Activated CD8-positive, alpha-beta memory T cell treated with anti-CD3 and anti-CD28 coated beads, Interleukin-2, amount 50 U/mL, for 24 hours (primary cell): Measurements from ENCODE around the gene CCDC85C.

Experiments used
- DNase-seq: peaks from one replicate; pipeline ENCODE4 v3.0.0-alpha.2; 2020; ENCODE audit errors: extremely low read depth

The CCDC85C gene

DNA sequence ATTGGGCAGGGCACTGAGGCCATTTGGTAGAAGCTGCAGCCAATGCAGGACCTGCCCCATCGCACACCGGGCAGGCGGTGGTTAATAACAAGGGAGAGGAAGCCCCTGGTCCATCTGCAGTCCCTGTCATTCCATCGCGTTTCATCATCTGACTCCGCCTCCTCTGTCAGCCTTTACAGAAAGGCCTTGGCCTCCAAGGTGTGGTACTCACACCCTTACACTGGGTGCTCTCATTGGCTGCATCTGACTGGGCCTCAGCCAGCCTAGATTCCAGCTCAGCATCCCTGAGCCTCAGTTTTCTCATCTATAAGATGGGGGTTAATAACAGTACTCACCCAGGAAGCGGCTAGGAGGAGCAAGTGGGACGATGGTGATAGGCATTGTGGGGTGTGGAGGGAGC lies 26.2 kb upstream of the CCDC85C start:
- DNase-seq: no peak

DNA sequence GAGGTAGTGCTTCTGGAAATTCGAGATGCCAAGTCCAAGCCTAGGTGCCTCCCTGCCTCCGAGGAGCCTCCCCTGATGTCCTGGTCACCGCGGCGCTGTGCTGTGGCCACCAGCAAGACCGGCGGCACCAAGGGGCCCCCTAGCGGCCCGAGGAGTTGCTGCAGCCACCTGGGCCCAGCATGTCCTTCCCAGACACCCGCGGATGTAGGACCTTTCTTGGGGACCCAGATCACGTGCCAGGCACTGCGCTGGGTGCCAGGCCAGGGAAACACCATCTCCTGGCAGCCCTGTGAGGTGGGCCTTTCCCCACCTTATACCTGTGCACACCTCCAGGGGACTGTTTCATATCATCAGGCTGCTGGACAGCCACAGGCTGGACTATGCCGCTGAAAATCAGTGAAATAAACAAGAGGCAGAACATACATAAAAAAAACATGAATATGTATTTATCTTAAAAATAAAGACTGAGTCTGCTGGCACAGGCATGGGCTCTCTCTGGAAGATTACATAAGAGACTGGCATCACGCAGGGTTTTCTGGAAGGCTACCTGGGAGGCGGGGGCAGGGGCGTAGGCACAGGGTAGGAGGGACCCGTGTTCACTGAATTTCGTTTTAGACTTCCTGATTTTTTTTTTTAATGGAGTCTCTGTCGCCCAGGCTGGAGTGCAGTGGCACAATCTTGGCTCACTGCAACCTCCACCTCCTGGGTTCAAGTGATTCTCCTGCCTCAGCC lies 25.0 kb upstream of the CCDC85C start:
- no peak for DNase-seq

DNA sequence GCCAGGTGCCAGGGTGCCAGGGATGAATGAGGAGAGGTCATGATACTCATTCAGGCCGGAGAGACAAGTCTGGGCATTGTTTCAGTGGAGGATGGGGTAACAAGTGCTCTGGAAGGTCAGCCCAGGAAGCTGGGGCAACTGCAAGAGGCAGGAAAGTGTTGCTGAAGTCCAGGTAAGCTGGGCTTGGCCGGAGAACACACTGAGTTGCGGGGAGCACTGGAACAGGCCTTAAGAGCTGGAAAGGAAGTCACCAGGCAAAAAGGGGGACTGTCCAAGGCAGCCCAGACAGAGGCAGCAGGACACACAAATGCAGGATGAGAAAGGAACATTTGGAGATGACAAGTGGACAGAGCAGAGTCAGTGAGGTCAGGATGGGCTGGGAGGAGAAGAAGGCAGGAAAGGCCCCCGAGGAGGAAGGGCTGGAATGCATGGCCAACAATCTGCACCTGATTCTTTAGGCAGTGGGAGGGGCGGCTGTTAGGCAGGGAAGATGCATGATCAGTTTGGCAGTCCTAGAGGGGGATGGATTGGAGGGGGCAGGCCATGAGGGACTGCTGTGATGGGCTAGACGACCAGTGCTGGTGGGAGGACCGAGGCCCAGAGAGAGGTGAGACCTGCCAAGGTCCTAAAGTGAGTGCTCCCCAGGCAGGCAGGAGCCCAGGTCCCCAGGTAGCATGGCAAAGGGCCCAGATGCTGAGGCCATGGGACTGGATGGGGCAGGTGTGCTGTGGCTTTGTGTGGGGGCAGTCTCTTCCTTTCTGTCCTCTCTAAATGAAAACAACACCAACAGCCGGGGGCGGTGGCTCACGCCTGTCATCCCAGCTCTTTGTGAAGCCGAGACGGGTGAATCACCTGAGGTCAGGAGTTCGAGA lies 23.7 kb upstream of the CCDC85C start:
- DNase-seq: no peak

DNA sequence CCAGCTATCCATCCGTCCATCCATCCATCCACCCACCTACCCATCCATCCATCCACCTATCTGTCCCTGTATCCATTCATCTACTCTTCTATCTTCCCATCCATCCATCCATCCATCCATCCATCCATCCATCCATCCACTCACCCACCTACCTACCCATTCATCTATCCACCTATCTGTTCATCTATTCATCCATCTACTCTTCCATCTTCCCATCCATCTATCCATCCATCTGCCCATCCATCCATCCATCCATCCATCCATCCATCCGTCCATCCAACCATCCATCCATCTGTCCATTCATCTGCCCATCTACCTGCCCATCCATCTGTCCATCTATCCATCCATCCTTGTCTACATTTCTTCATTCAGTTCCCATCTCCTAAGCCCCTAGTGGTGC lies 23.1 kb upstream of the CCDC85C start:
- no peak for DNase-seq

DNA sequence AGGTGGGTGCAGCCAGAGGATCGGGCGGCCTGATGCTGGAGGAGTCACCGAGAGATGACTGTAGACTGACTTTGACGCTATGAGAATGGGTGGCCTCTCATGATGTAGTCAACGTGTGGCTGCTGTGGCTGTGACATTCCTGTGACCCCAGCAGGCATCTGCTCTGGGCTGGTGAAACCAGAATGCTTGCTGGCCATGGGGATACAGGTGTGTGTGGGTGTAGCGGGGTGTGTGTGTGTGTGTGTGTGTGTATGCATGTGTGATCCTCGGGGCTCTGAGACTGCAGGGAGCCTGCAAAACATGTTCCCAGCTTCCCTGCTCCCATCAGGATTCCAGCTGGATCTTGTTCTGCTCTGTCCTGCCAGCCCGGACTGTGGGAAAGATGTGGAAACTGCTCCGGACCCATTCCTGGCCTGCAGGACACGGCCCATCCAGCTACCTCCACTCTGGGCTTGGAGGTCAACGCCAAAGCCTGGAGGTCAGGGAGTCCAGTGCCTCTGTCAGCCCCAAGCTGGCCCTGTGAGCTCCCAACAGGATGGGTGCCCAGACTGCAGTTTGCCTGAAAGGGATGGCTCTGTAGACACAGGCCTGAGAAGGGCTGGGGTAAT lies 22.1 kb upstream of the CCDC85C start:
- DNase-seq: no peak

DNA sequence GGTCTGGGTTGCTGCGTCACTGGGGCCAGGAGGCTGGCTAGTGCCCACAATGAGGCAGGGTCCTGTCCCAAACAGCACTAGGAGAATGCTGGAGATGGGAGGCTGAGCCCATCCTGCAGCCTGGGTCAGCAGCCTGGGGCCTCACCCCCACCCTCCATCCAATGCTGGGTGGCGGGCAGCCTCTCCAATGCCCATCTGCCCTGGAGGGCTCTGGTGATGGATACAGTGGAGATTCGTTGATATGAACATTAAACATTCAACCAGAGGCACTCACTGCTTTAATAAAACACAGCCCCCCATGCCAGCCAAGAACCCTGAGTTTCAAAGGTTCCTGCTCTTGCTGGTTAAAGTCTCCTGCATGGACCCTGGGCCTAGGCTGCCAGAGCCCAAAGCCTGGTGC lies 21.5 kb upstream of the CCDC85C start:
- no peak for DNase-seq

DNA sequence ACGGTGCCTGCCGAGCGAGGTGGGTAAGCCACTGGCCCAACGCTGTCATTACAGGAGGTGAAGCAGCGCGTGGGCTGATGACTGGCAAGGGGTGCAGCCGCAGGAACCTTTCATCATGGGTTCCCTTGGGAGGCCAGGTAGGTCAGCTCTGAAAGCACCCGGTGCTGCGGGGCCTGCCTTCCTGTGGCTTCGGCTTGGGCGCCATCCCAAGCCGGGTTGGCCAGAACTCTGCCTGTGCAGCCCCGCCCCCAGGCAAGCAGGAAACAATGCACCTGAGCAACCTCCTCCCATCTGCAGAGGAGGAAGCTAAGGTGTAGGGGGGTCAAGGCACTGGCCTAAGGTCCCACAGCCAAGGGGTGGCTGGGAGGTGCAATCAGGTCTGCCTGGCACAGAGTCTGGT lies 21.0 kb upstream of the CCDC85C start:
- no peak for DNase-seq

DNA sequence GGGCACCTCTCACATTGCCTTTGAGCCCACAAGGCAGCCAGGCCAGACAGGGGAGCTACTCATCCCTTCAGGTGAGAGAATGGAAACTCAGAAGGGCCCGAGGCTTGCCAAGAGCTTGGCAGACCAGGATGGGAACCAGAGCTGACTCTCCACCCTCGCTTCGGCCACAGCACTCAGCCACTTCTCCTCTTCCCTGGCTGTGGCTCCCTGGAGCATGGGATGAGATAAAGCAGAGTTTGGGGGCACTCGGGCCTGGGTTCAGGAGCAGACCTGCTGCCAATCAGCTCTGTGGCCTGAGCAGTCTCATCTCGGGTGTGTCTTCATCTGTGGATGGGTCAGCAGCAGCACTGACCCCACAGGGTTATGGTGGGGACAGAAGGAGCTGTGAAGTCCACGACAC lies 20.0 kb upstream of the CCDC85C start:
- no peak for DNase-seq

DNA sequence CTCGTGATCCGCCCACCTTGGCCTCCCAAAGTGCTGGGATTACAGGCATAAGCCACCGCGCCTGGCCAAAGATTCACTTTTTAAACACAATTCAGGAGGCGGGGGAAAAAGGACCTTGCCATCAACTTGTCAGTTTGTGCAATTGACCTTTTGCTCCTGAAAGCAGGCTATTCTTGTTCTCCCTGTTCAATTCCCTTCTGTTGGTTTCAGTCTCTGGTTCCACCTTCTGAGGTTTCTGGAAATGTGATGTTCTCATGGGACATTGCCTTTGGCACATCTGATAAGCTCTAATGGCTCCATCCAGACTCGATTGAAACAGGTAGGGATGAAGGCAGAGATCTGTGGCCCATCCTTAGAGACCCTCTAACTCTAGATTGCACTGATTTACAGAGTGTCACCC lies 17.9 kb upstream of the CCDC85C start:
- DNase-seq: no peak

DNA sequence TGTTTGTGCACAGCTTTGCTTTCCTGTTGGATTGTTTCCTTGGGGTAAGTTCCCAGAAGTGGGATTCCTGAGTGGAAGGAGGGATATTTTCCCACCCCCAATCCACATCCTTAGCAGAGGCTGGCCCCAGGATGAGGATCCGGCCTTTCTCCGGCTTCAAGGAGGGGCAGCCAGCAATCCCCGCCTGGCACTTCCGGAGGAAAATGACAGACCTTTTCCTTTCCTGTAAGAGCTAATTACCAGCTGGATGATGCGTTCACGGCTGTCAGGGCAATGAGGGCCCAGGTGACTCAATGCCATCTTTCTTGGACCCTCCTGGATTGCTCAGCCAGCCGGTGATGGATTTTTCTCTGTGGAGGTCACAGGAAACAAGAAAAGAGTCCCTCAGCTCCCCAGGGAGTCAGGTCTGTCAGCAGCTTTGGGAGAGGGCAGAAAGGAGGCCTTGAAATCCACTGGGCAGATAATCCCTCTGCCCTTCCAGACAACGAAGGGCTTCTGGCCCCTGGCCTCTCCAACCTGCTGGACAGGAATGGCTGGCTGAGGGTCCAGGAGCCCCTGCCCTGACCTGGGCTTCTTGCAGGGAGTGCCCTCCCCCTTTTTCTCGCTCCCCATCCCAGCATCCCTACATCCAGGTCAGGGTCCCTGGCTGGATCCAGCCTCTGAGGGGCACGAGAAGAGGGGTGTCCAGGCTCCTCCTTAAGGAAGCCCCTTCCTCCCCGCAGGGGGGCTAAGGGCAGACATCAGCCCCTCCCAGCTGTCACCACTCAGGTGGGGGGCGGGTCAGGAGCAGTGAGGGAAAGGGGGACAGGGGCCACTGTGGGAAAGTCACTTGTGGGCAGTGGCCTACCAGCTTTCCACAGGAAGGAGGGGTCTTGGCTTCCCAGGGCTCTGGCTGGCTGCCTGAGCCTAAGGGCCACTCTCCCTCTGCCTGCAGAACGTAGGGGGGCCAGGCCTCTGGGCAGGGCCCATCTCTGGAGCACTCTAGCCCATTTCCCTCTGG lies 16.1 kb upstream of the CCDC85C start:
- no peak for DNase-seq

DNA sequence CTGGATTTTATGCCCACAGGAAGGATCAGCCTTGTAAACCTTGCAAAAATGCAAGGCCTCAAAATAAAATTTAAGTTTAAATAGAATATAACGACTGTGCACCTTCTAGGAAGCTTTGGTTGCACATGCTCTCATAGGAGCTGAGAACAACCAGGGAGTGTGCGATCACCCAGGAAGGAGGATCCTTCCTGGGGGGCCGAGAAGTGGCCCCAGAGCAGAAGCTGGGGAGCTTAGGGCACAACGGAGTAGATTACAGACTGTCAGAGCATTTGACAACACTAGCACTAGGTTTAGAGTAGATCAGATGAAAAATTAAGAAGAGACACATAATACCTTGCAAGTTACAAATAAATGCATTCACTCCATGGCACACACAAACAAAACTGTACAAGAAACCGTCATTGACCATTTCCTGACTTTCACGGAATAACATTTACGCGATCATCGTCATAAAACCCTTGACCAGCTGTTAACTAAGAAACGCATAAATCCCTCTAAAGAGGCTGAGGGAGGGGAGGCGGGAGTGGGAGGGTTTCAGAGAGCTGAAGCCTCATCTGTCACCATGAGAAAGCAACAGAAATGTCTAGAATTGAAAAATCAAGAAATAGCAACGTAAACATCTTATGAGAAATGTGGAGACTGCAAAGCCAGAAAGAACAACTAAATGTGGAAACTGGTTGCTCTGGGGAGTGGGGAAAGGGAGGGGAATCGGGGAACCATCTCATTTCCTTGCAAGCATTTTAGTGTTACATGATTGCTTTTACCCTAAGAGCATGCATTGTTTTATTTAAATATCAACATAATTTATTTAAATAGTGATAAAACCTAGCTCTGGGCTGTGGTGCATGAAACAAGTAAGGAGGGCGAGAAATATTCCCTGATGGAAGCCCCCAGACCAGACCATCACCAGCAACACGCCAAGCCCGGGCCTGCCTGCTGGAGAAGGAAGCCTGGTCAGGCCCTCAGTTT lies 13.1 kb upstream of the CCDC85C start:
- no peak for DNase-seq

DNA sequence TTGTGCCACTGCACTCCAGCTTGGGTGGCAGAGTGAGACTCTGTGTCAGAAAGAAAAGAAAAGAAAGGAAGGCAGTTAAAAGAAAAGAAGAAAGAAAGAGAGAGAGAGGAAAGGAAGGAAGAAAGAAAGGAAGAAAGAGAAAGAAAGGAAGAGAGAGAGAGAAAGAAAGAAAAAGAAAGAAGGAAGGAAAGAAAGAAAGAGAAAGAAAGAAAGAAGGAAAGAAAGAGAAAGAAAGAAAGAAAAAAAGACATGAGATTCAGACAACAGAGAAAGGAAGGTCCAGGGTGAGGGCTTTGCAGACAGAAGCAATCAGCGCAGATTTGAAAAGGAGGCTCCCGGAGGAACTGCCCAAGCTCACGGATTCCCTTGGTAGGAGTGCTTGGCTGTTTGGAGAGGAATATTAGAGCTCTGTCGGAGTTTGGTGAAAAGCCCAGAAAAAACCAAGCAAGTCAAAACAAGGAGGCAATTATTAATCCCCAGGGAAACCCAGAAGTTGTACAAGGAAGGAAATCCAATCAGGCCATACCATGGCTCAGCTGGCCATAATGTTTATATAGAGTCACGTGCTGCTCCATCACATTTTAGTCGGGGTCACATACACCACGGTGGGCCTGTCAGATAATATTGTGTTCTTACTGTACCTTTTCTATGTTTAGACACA lies 11.6 kb upstream of the CCDC85C start:
- DNase-seq: no peak

DNA sequence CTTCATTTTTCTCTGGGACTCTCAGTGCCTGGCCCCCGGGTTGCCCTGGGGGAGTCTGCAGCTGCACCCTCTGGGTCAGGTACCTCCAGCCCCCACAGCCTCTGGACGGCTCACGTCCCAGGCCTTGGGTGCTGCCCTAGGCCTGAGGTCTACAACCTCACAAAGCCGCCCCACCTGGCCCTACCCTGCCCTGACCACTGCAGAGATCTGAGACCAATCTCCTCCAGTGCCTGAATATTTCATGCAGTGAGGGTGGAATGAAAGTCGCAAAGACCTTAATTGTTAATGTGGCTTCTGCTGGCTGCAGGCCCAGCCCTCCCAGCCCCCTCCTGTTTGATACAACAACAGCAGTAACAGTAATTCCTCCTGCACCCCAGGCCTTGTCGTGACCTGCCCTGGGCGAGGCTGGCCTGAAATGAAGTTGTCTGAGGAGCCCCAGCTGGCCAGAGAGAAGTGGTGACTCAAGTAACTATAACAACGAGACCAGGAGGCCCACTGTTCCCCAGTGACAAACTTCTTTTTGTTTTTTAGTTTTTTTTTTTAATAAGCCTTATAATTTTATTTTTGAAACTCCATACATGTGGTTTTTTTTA lies 8.8 kb upstream of the CCDC85C start:
- DNase-seq: no peak

DNA sequence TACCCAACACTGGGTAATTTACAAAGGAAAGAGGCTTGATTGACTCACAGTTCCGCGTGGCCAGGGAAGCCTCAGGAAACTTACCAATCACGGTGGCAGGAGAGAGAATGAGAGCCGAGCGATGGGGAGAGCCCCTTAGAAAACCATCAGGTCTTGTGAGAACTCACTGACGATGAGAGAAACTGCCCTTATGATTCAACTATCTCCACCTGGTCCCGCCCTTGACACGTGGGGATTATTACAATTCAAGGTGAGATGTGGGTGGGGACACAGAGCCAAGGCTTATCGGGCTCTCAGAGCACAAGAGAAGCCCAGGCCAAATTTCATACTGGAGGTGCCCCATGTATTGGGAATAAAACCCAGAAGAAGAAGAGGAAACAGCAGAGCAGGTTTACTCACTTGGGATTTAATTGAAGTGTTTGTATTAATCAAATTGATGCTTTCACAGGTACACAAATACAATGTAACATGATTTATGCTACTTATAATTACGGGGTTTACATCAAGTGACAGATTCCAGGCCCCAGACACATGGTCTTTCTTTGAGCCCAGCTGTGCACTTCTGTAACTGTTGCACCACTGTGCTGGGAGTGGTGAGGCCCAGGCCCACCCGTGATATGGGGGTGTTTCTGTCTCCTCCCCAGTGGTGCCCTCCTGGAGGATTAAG lies 8.2 kb upstream of the CCDC85C start:
- no peak for DNase-seq

DNA sequence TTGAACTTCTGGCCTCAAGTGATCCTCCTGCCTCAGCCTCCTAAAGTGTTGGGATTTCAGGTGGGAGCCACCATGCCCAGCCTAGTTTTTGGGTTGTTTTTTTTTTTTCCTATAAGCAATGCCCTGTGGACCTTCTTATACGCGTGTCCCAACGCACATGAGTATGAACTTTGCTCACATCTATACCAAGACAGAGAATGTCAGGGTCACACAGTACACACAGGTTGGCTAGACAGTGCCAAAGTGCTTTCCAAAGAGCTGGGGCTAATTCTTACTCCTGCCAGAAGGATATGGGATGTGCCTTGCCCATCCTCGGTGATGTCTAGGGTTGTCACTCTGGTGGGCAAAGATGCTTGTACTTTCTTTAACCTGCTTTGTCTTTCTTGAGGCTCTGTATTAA lies 7.6 kb upstream of the CCDC85C start:
- no peak for DNase-seq

DNA sequence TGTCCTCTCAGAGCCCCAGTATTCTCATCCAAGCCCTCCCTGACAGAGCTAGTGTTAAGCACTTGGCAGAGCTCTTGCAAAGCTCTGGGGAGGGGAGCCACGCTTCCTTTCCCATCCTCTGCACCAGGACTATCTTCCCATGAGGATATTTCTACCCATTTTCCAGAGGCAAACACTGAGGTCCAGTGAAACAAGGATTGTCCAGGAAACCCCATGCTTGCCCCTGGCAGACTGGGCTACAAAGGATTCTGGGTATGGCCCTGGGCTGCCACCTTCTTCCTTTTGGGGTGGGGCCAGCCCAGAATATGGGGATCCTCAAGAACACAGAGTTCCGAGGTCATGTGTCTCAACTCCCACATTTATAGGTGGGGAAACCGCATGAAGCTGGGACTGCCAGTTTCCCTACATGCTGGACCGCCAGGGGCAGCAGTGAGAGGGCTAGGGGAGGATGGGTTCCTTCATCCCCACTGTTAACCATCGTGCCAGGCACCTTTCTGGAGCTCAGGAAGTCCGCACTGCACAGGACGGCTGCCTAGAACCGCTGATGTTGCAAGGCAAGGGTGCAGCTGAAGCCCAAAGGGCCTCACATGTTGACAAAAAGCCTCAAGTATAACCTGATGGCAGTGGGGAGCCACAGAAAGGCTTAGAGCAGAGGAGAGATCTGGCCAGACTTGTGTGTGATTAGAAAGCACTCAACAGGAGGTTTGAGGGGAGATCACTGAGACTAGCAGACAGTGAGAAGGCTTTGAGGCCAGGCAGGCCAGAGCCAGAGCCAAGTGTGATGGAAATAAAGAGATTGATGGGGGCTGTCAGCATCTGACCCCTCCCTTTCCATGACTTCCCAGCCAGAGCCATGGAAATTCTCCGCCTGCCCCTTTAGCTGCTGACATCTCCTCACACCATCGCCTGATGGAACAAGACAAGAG lies 5.5 kb upstream of the CCDC85C start:
- DNase-seq: no peak

DNA sequence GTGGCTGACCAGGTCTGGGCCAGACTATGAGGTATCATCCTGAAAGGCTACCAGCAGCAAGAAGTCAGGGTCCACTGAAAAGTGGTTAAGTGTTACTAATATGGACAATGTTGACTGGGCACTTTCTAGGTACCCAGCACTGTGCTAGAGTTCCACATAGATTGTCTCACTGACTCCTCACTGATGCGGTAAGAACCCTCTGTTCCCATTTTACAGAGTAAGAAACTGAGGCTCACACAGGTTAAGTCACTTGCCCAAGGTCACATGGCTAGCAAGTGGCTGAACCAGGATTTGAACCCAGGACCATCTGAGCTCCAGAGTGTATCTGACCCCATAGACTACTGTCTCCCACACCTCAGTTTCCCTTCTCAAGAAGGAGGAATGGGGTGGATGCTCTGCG lies 4.6 kb upstream of the CCDC85C start:
- DNase-seq: no peak

DNA sequence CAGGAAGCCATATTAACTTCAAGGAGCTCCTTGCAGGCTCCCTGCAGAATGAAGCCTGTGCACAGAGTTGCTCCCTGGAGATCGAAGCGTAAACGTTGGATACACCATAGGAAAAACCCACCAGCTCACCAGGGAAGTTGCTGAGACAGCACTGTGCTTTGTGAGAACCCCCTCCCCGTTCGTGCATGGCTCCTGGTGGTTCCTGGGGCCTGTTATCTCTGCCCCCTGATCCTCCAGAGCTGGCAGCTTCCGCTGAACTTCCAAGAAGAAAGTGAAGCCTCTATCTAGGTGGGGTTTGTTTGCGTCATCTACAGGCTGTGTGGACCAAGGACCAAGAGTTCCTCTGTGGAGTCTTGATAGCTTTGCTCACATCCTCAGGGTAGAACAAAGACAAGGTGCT lies 2.4 kb upstream of the CCDC85C start:
- DNase-seq: no peak
